A549 (cell line): Measurements from ENCODE around the gene GADD45B.

ENCODE experiments used
- CTCF ChIP-seq: fragments of >200 bp; sonication (Bioruptor Twin); formaldehyde crosslinking; IDR thresholded peaks from 3 replicates; pipeline ENCODE4 v1.5.1; 2016
- EP300 ChIP-seq, 2 experiments: fragments of >200 bp; sonication (Bioruptor Twin); formaldehyde crosslinking; IDR thresholded peaks; 2 replicates in 1 of 2; 3 replicates in 1 of 2; pipeline ENCODE4 v1.6.1; 2016 to 2017
- JUN ChIP-seq, 2 experiments: fragments of >200 bp; sonication (Bioruptor Twin); formaldehyde crosslinking; IDR thresholded peaks; 2 replicates in 1 of 2; 3 replicates in 1 of 2; pipeline ENCODE4 v1.6.1; 2016 to 2017
- RAD21 ChIP-seq, 2 experiments: fragments of >200 bp in 1 of 2; sonication (Bioruptor Twin) in 1 of 2; formaldehyde crosslinking in 1 of 2; IDR thresholded peaks in 1 of 2; conservative IDR thresholded peaks in 1 of 2; 2 replicates in 1 of 2; 3 replicates in 1 of 2; pipeline ENCODE4 v1.6.1; 2012 to 2018; ENCODE audit warnings: inconsistent platforms in 1 of 2
- TF ChIP-seq, protein P1 (sequence below): fragments of 200-600 bp; sonication (generic); IDR thresholded peaks from 2 replicates; pipeline ENCODE4 v1.6.1; 2016; ENCODE audit warnings: antibody characterized with exemption, mild to moderate bottlenecking, moderate library complexity

- TF ChIP-seq EP300 (IDR thresholded peaks at IDR 0.05), result no peak
- TF ChIP-seq CTCF, result no peak
- TF ChIP-seq JUN (IDR thresholded peaks at IDR 0.05), result no peak
- TF ChIP-seq RAD21 (conservative IDR thresholded peaks at IDR 0.05 in 1 of 2, IDR thresholded peaks at IDR 0.05 in 1 of 2), result no peak
- TF ChIP-seq, protein P1, sequence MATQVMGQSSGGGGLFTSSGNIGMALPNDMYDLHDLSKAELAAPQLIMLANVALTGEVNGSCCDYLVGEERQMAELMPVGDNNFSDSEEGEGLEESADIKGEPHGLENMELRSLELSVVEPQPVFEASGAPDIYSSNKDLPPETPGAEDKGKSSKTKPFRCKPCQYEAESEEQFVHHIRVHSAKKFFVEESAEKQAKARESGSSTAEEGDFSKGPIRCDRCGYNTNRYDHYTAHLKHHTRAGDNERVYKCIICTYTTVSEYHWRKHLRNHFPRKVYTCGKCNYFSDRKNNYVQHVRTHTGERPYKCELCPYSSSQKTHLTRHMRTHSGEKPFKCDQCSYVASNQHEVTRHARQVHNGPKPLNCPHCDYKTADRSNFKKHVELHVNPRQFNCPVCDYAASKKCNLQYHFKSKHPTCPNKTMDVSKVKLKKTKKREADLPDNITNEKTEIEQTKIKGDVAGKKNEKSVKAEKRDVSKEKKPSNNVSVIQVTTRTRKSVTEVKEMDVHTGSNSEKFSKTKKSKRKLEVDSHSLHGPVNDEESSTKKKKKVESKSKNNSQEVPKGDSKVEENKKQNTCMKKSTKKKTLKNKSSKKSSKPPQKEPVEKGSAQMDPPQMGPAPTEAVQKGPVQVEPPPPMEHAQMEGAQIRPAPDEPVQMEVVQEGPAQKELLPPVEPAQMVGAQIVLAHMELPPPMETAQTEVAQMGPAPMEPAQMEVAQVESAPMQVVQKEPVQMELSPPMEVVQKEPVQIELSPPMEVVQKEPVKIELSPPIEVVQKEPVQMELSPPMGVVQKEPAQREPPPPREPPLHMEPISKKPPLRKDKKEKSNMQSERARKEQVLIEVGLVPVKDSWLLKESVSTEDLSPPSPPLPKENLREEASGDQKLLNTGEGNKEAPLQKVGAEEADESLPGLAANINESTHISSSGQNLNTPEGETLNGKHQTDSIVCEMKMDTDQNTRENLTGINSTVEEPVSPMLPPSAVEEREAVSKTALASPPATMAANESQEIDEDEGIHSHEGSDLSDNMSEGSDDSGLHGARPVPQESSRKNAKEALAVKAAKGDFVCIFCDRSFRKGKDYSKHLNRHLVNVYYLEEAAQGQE, result no peak
These were observed 11.9 kb downstream of the GADD45B start for GRCh38 chr19:2487842-2488241.
